Panc1 (cell line): ENCODE results near the gene SETD2. TPM values are rescaled to one million over a fixed set of nuclear protein-coding genes. Genes with fewer than 3 reads are reported as not detected.
"Not testable (repeated sequence)": the region's sequence is repeated elsewhere in the genome, so short reads cannot be mapped to it uniquely, and the experiment has no call there.

Experiments
- ATAC-seq: fragments of 200-7000 bp; cut with Tn5 transposase; 2 replicates; pipeline ENCODE4 v1.9.1; 2020; ENCODE audit warnings: mild to moderate bottlenecking, moderate library complexity
- BruUV-seq: library from RNA; stranded (reverse); fragments of 400-500 nt; replicated peaks from 2 replicates; lab custom pipeline; 2021; lab: Mats Ljungman, UMichigan
- CTCF ChIA-PET: fragments of 300-600 bp; sonication (Branson Sonifier 250); formaldehyde crosslinking; loops from one replicate; lab custom pipeline; 2022; ENCODE audit warnings: antibody characterized with exemption; lab: Charles Lee
- POLR2A ChIA-PET: fragments of 300-600 bp; sonication (Branson Sonifier 250); formaldehyde crosslinking; loops from one replicate; lab custom pipeline; 2022; ENCODE audit warnings: antibody characterized with exemption; lab: Charles Lee
- DNase-seq: peaks from one replicate; pipeline ENCODE4 v3.0.0-alpha.2; 2010; ENCODE audit warnings: low read depth, low spot score
- H3K27ac ChIP-seq: 2 replicates; pipeline ENCODE4 v1.5.1; 2011; ENCODE audit warnings: mild to moderate bottlenecking, low read length, inconsistent platforms
- H3K27me3 ChIP-seq: fragments of 200-500 bp; sonication (Bioruptor generic); 2 replicates; pipeline ENCODE4 v1.6.0; 2014; ENCODE audit warnings: low read length, inconsistent platforms; ENCODE audit not compliant: control insufficient read depth, insufficient read depth
- H3K36me3 ChIP-seq: fragments of 200-500 bp; sonication (Bioruptor generic); 2 replicates; pipeline ENCODE4 v1.5.1; 2014; ENCODE audit warnings: inconsistent platforms, mild to moderate bottlenecking, low read length, moderate library complexity; ENCODE audit not compliant: control insufficient read depth, insufficient read depth
- H3K4me1 ChIP-seq: 2 replicates; pipeline ENCODE4 v1.5.1; 2011; ENCODE audit warnings: inconsistent platforms, mild to moderate bottlenecking, low read length, moderate library complexity; ENCODE audit not compliant: control insufficient read depth, insufficient read depth
- H3K4me3 ChIP-seq, 2 experiments: 2 replicates each; pipeline ENCODE4 v1.5.1; 2011 to 2012; ENCODE audit warnings: low read depth in 2 of 2, low read length in 2 of 2, mild to moderate bottlenecking in 2 of 2, inconsistent platforms in 1 of 2, moderate library complexity in 1 of 2
- H3K9me3 ChIP-seq: fragments of 200-500 bp; sonication (Bioruptor generic); 2 replicates; pipeline ENCODE4 v1.5.1; 2014; ENCODE audit warnings: low read depth, mild to moderate bottlenecking, inconsistent platforms, low read length, moderate library complexity; ENCODE audit not compliant: control insufficient read depth, insufficient read depth
- POLR2AphosphoS5 ChIP-seq: IDR thresholded peaks from 2 replicates; pipeline ENCODE4 v1.6.1; 2012; ENCODE audit warnings: mild to moderate bottlenecking, low read depth, low read length, moderate library complexity
- SIN3A ChIP-seq: IDR thresholded peaks from 2 replicates; pipeline ENCODE4 v1.6.1; 2012; ENCODE audit warnings: low read depth, mild to moderate bottlenecking, low read length, moderate library complexity, borderline replicate concordance; ENCODE audit not compliant: insufficient read depth
- TCF7L2 ChIP-seq: IDR thresholded peaks from 2 replicates; pipeline ENCODE4 v1.6.1; 2011; ENCODE audit warnings: mild to moderate bottlenecking, low read depth, low read length, inconsistent platforms
- in situ Hi-C: cut with HindIII; loops from 2 replicates; pipeline ENCODE4 v1.10.0; 2016; ENCODE audit warnings: low sequenced_read_pairs, low pct_unique_long_range_greater_than_20kb
- intact Hi-C: fragments of 100-400 bp; cut with micrococcal nuclease; formaldehyde crosslinking; loops from one replicate; pipeline ENCODE4 v1.10.0; 2022; ENCODE audit not compliant: unreplicated experiment
- total RNA-seq: library from RNA; stranded (reverse); gene quantifications from one replicate; pipeline ENCODE4 v1.2.1, GENCODE V29; 2021; ENCODE audit not compliant: unreplicated experiment
- TF ChIP-seq, protein P1 (sequence below), 2 experiments: IDR thresholded peaks; 2 replicates each; pipeline ENCODE4 v1.6.1; 2011 to 2012; ENCODE audit warnings: low read depth in 2 of 2, control low read depth in 1 of 2, low read length in 1 of 2, mild to moderate bottlenecking in 1 of 2, moderate library complexity in 1 of 2; ENCODE audit not compliant: insufficient read depth in 1 of 2
- TF ChIP-seq, protein P2 (sequence below): fragments of 450-650 bp; IDR thresholded peaks from 2 replicates; pipeline ENCODE4 v1.5.1; 2017; ENCODE audit warnings: mild to moderate bottlenecking

The SETD2 gene
- total RNA-seq, 1 experiment from 2014 or later: 32.6 TPM

DNA sequence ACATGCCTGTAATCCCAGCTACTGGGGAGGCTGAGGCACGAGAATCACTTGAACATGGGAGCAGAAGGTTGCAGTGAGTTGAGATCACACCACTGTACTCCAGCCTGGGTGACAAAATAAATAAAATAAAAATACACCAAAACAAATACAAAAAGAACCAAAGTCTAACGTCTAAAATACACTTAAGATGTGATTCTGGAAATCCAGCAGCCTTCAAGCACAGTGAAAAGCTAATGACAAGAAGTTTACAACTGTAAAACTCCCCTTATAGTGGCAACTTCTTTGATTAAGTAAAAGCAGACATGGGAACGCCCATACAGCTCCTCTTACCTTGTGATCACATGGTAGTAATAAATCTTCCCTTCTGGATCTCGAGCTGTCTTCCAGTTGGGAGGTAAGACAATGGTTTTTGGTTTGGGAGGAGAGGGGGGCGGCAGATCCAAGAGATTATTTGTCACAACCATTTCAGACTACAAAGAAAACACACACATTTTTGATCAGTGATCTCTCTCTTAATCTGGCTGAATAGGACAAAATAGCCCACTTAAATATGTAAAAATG, 121.6 kb downstream of the SETD2 start:
- POLR2A ChIA-PET: interaction anchor here (0.6 kb wide), 1 partner anchor 329 kb away, joined by 8 read pairs; no protein-coding TSS in a partner anchor
- intact Hi-C loops (no loop called here), in situ Hi-C loops (no loop called here)
- ATAC-seq (no peak), DNase-seq (no peak)
- TF ChIP-seq, protein P1, sequence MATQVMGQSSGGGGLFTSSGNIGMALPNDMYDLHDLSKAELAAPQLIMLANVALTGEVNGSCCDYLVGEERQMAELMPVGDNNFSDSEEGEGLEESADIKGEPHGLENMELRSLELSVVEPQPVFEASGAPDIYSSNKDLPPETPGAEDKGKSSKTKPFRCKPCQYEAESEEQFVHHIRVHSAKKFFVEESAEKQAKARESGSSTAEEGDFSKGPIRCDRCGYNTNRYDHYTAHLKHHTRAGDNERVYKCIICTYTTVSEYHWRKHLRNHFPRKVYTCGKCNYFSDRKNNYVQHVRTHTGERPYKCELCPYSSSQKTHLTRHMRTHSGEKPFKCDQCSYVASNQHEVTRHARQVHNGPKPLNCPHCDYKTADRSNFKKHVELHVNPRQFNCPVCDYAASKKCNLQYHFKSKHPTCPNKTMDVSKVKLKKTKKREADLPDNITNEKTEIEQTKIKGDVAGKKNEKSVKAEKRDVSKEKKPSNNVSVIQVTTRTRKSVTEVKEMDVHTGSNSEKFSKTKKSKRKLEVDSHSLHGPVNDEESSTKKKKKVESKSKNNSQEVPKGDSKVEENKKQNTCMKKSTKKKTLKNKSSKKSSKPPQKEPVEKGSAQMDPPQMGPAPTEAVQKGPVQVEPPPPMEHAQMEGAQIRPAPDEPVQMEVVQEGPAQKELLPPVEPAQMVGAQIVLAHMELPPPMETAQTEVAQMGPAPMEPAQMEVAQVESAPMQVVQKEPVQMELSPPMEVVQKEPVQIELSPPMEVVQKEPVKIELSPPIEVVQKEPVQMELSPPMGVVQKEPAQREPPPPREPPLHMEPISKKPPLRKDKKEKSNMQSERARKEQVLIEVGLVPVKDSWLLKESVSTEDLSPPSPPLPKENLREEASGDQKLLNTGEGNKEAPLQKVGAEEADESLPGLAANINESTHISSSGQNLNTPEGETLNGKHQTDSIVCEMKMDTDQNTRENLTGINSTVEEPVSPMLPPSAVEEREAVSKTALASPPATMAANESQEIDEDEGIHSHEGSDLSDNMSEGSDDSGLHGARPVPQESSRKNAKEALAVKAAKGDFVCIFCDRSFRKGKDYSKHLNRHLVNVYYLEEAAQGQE (IDR thresholded peaks at IDR 0.05; ENCODE audit: insufficient read depth in 1 of 2, low read depth in 2 of 2, low read length in 1 of 2): no peak
- TF ChIP-seq, protein P2, sequence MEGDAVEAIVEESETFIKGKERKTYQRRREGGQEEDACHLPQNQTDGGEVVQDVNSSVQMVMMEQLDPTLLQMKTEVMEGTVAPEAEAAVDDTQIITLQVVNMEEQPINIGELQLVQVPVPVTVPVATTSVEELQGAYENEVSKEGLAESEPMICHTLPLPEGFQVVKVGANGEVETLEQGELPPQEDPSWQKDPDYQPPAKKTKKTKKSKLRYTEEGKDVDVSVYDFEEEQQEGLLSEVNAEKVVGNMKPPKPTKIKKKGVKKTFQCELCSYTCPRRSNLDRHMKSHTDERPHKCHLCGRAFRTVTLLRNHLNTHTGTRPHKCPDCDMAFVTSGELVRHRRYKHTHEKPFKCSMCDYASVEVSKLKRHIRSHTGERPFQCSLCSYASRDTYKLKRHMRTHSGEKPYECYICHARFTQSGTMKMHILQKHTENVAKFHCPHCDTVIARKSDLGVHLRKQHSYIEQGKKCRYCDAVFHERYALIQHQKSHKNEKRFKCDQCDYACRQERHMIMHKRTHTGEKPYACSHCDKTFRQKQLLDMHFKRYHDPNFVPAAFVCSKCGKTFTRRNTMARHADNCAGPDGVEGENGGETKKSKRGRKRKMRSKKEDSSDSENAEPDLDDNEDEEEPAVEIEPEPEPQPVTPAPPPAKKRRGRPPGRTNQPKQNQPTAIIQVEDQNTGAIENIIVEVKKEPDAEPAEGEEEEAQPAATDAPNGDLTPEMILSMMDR: no peak
- no peak for TF ChIP-seq TCF7L2
- TF ChIP-seq POLR2AphosphoS5: no peak
- no peak for TF ChIP-seq SIN3A
- no peaks in the 10 kb centered on the region for H3K27me3 ChIP-seq
- CTCF ChIA-PET: no interaction called here
- H3K9me3 ChIP-seq: no peaks in the 10 kb centered on the region
- H3K4me1 ChIP-seq: no peaks in the 10 kb centered on the region
- no peak overlapping the region for H3K4me3 ChIP-seq
- no peak overlapping the region for H3K27ac ChIP-seq
- no TSS peak for BruUV-seq
- no peaks in the 10 kb centered on the region; the same call in 1 of the 2 replicates for H3K36me3 ChIP-seq

DNA sequence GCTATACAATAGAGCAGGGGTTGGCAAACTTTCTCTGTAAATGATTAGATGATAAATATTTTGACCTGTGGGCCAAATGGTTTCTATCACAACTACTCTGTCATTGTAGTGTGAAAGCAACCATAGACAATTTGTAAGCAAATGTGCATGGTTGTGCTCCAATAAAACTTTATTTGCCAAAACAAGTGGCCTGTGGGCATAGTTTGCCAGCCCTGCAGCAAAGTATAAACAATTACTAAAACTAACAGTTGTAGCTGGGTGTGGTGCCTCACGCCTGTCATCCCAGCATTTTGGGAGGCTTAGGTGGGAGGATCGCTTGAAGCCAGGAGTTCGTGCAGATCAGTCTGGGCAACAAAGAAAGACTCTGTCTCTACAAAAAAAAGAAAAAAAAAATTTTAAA, 122.8 kb downstream of the SETD2 start:
- Histone ChIP-seq H3K36me3 (no peaks in the 10 kb centered on the region; the same call in 1 of the 2 replicates), H3K27me3 (no peaks in the 10 kb centered on the region), H3K4me1 (no peaks in the 10 kb centered on the region), H3K27ac (no peak overlapping the region), H3K9me3 (no peaks in the 10 kb centered on the region), H3K4me3 (no peak overlapping the region)
- BruUV-seq: no TSS peak
- intact Hi-C loops: no loop called here
- ATAC-seq (no peak), DNase-seq (no peak)
- ChIA-PET CTCF (no interaction called here), POLR2A (no interaction called here)
- in situ Hi-C loops: no loop called here
- TF ChIP-seq, protein P1 (IDR thresholded peaks at IDR 0.05; ENCODE audit: insufficient read depth in 1 of 2, low read depth in 2 of 2, low read length in 1 of 2): no peak
- TF ChIP-seq, protein P2: no peak

DNA sequence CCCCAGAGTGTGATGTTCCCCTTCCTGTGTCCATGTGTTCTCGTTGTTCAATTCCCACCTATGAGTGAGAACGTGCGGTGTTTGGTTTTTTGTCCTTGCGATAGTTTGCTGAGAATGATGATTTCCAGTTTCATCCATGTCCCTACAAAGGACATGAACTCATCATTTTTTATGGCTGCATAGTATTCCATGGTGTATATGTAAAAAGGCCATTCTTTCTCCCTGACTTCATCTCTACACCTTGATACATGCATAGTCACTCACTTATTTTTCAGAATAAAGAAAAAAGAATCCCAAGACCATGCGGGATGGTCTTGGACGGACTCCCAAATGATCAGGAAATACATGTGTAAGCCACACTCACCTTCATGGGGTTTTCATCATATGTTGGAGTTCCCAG, 126.6 kb downstream of the SETD2 start:
- CTCF ChIA-PET, POLR2A ChIA-PET, intact Hi-C loops, H3K36me3 ChIP-seq, in situ Hi-C loops, H3K4me3 ChIP-seq, ATAC-seq, DNase-seq, H3K9me3 ChIP-seq, H3K4me1 ChIP-seq, H3K27me3 ChIP-seq, BruUV-seq, H3K27ac ChIP-seq: not testable (repeated sequence)
